OCI-LY3 (cell line): ENCODE data around the gene ZBTB43.

ENCODE experiments used
- EZH2phosphoT487 ChIP-seq: fragments of 200-600 bp; shearing (Covaris generic); IDR thresholded peaks from 2 replicates; pipeline ENCODE4 v1.6.1; 2018; ENCODE audit warnings: antibody characterized with exemption, mixed run types, low read depth
- TF ChIP-seq, protein P1 (sequence below): fragments of 200-600, 300-600 bp; sonication (generic); IDR thresholded peaks from 2 replicates; pipeline ENCODE4 v1.5.1; 2014; ENCODE audit warnings: antibody characterized with exemption, low read length, low read depth

DNA sequence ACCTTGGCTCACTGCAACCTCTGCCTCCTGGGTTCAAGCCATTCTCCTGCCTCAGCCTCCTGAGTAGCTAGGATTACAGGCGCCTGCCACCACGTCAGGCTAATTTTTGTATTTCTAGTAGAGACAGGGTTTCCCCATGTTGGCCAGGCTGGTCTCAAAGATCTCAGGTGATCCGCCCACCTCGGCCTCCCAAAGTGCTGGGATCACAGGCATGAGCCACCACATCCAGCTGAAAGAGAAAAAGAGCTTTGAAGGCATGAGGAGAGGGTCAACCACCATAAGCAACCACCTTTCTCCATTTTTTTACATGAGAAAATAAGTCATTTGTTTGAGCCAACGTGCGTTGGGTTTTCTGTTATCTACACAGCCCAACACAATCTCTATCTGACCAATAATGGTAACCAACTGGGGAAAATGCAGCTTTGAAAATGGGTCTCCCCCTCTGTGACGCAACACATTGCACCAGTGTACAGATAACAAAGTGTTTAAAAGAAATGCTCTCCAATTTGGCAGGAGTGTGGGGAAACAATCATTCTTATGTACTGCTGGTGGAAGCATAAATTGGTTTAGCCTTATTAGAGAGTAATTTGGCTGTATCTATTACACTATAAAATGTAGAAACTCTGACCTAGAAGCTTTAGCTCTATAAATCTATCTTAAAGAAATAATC, 45.8 kb upstream of the ZBTB43 start:
- TF ChIP-seq, protein P1, sequence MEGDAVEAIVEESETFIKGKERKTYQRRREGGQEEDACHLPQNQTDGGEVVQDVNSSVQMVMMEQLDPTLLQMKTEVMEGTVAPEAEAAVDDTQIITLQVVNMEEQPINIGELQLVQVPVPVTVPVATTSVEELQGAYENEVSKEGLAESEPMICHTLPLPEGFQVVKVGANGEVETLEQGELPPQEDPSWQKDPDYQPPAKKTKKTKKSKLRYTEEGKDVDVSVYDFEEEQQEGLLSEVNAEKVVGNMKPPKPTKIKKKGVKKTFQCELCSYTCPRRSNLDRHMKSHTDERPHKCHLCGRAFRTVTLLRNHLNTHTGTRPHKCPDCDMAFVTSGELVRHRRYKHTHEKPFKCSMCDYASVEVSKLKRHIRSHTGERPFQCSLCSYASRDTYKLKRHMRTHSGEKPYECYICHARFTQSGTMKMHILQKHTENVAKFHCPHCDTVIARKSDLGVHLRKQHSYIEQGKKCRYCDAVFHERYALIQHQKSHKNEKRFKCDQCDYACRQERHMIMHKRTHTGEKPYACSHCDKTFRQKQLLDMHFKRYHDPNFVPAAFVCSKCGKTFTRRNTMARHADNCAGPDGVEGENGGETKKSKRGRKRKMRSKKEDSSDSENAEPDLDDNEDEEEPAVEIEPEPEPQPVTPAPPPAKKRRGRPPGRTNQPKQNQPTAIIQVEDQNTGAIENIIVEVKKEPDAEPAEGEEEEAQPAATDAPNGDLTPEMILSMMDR, result no peak
- no peak for TF ChIP-seq EZH2phosphoT487
